HG02970 (cell line): ENCODE results near the gene HEATR5A.
"Not testable (repeated sequence)": the region's sequence is repeated elsewhere in the genome, so short reads cannot be mapped to it uniquely, and the experiment has no call there.

Source experiments
- ATAC-seq: cut with Tn5 transposase; IDR thresholded peaks from one replicate; pipeline ENCODE4 v1.9.1; 2021; ENCODE audit warnings: mild to moderate bottlenecking, moderate library complexity, moderate number of reproducible peaks; ENCODE audit not compliant: unreplicated experiment, low FRiP score

HEATR5A gene

GRCh38 chr14:31287294-31287972, 132.9 kb downstream of the HEATR5A start:
- no peak for ATAC-seq

- ATAC-seq, result no peak
Observed at GRCh38 chr14:31286456-31287293, 133.7 kb downstream of the HEATR5A start.

- ATAC-seq, result no peak
Observed at GRCh38 chr14:31283578-31284252, 136.6 kb downstream of the HEATR5A start.

GRCh38 chr14:31283153-31283552, 137.2 kb downstream of the HEATR5A start:
- ATAC-seq, result no peak

- no peak for ATAC-seq
Observed at GRCh38 chr14:31280871-31281220, 139.5 kb downstream of the HEATR5A start.

- ATAC-seq, result no peak
Observed at GRCh38 chr14:31280132-31280870, 140.0 kb downstream of the HEATR5A start.

GRCh38 chr14:31278883-31279282, 141.5 kb downstream of the HEATR5A start:
- ATAC-seq, result no peak

GRCh38 chr14:31277085-31277484, 143.3 kb downstream of the HEATR5A start:
- no peak for ATAC-seq

GRCh38 chr14:31276417-31276816, 143.9 kb downstream of the HEATR5A start:
- not testable (repeated sequence) for ATAC-seq

GRCh38 chr14:31275731-31276130, 144.6 kb downstream of the HEATR5A start:
- no peak for ATAC-seq

GRCh38 chr14:31271648-31272047, 148.7 kb downstream of the HEATR5A start:
- no peak for ATAC-seq

GRCh38 chr14:31270196-31270772, 150.1 kb downstream of the HEATR5A start:
- no peak for ATAC-seq

- no peak for ATAC-seq
Observed at GRCh38 chr14:31269634-31270195, 150.6 kb downstream of the HEATR5A start.

GRCh38 chr14:31268216-31268615, 152.1 kb downstream of the HEATR5A start:
- no peak for ATAC-seq

GRCh38 chr14:31266437-31267331, 153.7 kb downstream of the HEATR5A start:
- no peak for ATAC-seq

GRCh38 chr14:31265701-31266398, 154.5 kb downstream of the HEATR5A start:
- ATAC-seq, result no peak

- no peak for ATAC-seq
Observed at GRCh38 chr14:31263485-31264133, 156.7 kb downstream of the HEATR5A start.
